ENCODE data around the gene ATP6AP1.

DNA sequence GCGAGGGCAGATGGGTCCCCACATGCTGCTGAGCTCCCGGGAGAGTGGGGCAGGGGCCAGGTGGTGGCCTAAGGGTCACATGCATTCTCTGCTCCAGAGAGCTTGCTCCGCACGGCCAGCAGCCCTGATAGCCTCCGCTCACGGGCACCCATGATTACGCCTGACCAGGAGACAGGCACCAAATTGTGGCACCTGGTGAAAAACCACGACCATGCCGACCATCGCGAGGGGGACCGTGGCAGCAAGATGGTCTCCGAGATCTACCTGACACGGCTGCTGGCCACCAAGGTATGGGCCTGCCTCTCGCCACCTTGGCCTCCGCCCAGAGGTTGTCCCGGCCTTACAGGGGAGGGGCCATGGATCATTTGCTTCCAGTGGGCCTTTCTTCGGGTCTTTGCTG, 41.4 kb downstream of the ATP6AP1 start:
- no peak for TF ChIP-seq POLR2AphosphoS5 (IDR thresholded peaks at IDR 0.05; ENCODE audit: insufficient read depth, low read depth, low read length)
- TF ChIP-seq, protein P1, sequence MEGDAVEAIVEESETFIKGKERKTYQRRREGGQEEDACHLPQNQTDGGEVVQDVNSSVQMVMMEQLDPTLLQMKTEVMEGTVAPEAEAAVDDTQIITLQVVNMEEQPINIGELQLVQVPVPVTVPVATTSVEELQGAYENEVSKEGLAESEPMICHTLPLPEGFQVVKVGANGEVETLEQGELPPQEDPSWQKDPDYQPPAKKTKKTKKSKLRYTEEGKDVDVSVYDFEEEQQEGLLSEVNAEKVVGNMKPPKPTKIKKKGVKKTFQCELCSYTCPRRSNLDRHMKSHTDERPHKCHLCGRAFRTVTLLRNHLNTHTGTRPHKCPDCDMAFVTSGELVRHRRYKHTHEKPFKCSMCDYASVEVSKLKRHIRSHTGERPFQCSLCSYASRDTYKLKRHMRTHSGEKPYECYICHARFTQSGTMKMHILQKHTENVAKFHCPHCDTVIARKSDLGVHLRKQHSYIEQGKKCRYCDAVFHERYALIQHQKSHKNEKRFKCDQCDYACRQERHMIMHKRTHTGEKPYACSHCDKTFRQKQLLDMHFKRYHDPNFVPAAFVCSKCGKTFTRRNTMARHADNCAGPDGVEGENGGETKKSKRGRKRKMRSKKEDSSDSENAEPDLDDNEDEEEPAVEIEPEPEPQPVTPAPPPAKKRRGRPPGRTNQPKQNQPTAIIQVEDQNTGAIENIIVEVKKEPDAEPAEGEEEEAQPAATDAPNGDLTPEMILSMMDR (IDR thresholded peaks at IDR 0.05; ENCODE audit: extremely low read depth in 1 of 2, insufficient read depth in 1 of 2, low read depth in 1 of 2, low read length in 2 of 2), result no peak
- TF ChIP-seq MYC (IDR thresholded peaks at IDR 0.05; ENCODE audit: low read depth, low read length), result no peak
- no peak for TF ChIP-seq POLR2A (IDR thresholded peaks at IDR 0.05; ENCODE audit: low read depth, low read length)
- TF ChIP-seq JUN (IDR thresholded peaks at IDR 0.05; ENCODE audit: borderline replicate concordance, insufficient read depth, insufficient read length, low read depth), result no peak
- no peak for TF ChIP-seq EZH2 (IDR thresholded peaks at IDR 0.05; ENCODE audit: borderline replicate concordance, low read depth, low read length, severe bottlenecking)
- TF ChIP-seq, protein P2, sequence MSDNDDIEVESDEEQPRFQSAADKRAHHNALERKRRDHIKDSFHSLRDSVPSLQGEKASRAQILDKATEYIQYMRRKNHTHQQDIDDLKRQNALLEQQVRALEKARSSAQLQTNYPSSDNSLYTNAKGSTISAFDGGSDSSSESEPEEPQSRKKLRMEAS (IDR thresholded peaks at IDR 0.05; ENCODE audit: insufficient read depth, insufficient read length), result no peak
